Gastroesophageal sphincter (tissue), 4 donors: ENCODE data around the gene SNF8. TPM values are rescaled to one million over a fixed set of nuclear protein-coding genes. Genes with fewer than 3 reads are reported as not detected.

Experiments used
- ATAC-seq: fragments of 150-250 bp; one replicate; pipeline ENCODE4 v1.9.1; 2016; ENCODE audit warnings: mild to moderate bottlenecking, moderate library complexity
- H3K27ac ChIP-seq, 4 donors: fragments of 200-600 bp; sonication (generic) in 3 of 4; 1 replicate in 3 of 4; 2 replicates in 1 of 4; pipeline ENCODE4 v1.5.1; 2016 to 2019
- H3K27me3 ChIP-seq: fragments of 200-600 bp; sonication (generic); one replicate; pipeline ENCODE4 v1.5.1; 2019
- H3K36me3 ChIP-seq, 2 donors: fragments of 200-600 bp; sonication (generic); one replicate each; pipeline ENCODE4 v1.5.1; 2019; ENCODE audit warnings: control low read depth in 1 of 2
- H3K4me1 ChIP-seq, 3 donors: fragments of 200-600 bp; sonication (generic); 1 replicate in 2 of 3; 2 replicates in 1 of 3; pipeline ENCODE4 v1.5.1; 2016 to 2019; ENCODE audit warnings: control low read depth in 2 of 3
- H3K4me3 ChIP-seq, 2 donors: fragments of 200-600 bp; sonication (generic); one replicate each; pipeline ENCODE4 v1.5.1; 2019; ENCODE audit warnings: mild to moderate bottlenecking in 1 of 2, moderate library complexity in 1 of 2
- H3K9me3 ChIP-seq, 3 donors: fragments of 200-600 bp; sonication (generic); one replicate each; pipeline ENCODE4 v1.5.1; 2017 to 2019; ENCODE audit warnings: control low read depth in 2 of 3
- EP300 ChIP-seq: sonication (generic); formaldehyde crosslinking; IDR thresholded peaks from one replicate; pipeline ENCODE4 v1.6.1; 2017; ENCODE audit warnings: antibody characterized with exemption, mild to moderate bottlenecking
- POLR2A ChIP-seq, 2 donors: fragments of 450-650 bp; IDR thresholded peaks; one replicate each; pipeline ENCODE4 v1.6.1; 2017; ENCODE audit warnings: antibody characterized with exemption in 2 of 2, mild to moderate bottlenecking in 2 of 2, moderate library complexity in 1 of 2
- POLR2AphosphoS5 ChIP-seq: sonication (generic); formaldehyde crosslinking; IDR thresholded peaks from one replicate; pipeline ENCODE4 v1.6.1; 2017; ENCODE audit warnings: antibody characterized with exemption
- WGBS, 2 donors: methylation state at CpG; one replicate each; pipeline ENCODE4 v1.1.5; 2018; ENCODE audit warnings: low coverage in 1 of 2; 5-methylcytosine and 5-hydroxymethylcytosine counted together
- total RNA-seq, 4 donors: library from RNA; depleted of rRNA; stranded (reverse); fragments of >200 nt; gene quantifications; one replicate each; pipeline ENCODE4 v1.1.0, GENCODE V29; 2016
- TF ChIP-seq, protein P1 (sequence below), 4 experiments: fragments of 200-600 bp in 2 of 4; fragments of 450-650 bp in 2 of 4; sonication (generic) in 1 of 4; IDR thresholded peaks; one replicate each; pipeline ENCODE4 v1.5.1; 2017 to 2019; ENCODE audit warnings: antibody characterized with exemption in 4 of 4, mild to moderate bottlenecking in 2 of 4, moderate library complexity in 2 of 4

The SNF8 gene
- total RNA-seq = 100 to 1,000 TPM in 1 of 4 donors, 10 to 100 TPM in 3; 74.3 to 127 (median 97.0) TPM

DNA sequence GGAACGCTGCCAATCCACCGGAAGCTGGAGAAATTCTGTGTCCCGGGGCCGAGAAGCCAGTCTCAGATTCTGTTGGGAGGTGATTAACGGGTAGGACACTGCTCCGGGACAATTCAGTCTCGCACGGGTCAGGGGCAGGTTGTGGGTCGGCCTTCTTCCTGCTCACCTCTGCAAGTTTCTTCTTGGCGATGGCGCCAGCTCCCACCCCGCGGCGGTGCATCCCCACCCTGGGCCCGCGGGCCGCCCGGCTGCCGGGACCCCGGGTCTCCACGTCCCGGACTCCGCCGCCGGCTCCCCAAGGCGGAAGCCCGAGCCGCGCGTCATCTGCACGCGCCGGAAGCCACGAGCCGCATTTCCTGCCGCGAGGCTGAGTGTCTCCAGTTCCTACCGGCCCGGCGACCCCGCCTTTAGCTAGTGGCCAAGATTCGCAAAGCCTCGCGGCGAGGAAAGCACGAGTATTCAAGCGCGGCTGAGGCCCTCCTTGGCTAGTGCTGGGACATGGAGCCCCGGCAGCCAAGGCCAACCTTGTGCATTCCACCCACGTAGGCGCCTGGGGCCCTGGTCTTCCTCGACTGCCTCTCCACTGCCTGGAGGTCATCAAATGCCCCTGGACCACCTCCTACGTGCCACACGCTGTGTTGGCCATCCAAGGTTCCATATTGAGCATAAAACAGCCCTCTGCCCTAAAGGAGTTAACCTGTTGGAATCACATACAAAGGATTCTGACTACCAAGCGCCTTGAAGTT, at the start of gene SNF8:
Gene SNF8 (minus strand): TSS at position 328 of the 746 bp plus-strand sequence. CDS start 108 bp downstream, at position 220.
- peak; percentile 83 for TF ChIP-seq POLR2AphosphoS5
- TF ChIP-seq EP300 = no peak
- TF ChIP-seq POLR2A (IDR thresholded peaks at IDR 0.05) = peak; percentile 79 to 85
- Histone ChIP-seq H3K4me3 (peak within 1 kb of the TSS; percentile 71 to 76), H3K27me3 (peaks cover 12% of the 10 kb centered on the region), H3K9me3 (no peaks in the 10 kb centered on the region), H3K4me1 (peaks cover 0 to 33% (median 15%) of the 10 kb centered on the region in 3 donors), H3K36me3 (peaks cover 0 to 28% of the 10 kb centered on the region in 2 donors), H3K27ac (peak within 1 kb of the TSS; percentile 68 to 93 (median 84))
- peak; percentile 95 for ATAC-seq
- 0% methylated on average over 7 of the region's 55 CpGs for WGBS, 2 donors

DNA sequence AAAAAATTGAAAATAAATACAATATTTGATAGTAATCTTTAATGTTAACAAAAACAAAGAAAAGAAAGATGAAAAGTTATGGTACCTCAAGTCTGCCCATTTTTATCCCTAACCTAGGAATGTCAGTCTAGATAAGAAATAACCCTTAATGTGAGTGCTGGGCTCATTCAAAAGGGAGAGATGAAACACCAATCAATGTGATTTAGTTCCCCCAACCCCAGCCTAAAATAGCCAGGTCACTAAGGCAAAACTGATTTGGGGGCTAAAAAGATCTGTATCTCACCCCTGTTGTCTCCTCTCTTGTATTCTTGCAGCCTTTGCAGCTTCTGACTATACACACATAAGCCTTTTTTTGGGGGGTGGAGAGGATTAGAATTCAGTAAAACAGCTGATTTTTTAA, 49.3 kb upstream of the SNF8 start:
- Histone ChIP-seq H3K4me1 (peaks cover 0 to 34% (median 27%) of the 10 kb centered on the region in 3 donors), H3K9me3 (peaks cover 0 to 5% (median 0%) of the 10 kb centered on the region in 3 donors), H3K4me3 (no peak overlapping the region), H3K27me3 (peaks cover 100% of the 10 kb centered on the region), H3K27ac (no peak overlapping the region), H3K36me3 (no peaks in the 10 kb centered on the region)
- no peak for ATAC-seq
- TF ChIP-seq, protein P1, sequence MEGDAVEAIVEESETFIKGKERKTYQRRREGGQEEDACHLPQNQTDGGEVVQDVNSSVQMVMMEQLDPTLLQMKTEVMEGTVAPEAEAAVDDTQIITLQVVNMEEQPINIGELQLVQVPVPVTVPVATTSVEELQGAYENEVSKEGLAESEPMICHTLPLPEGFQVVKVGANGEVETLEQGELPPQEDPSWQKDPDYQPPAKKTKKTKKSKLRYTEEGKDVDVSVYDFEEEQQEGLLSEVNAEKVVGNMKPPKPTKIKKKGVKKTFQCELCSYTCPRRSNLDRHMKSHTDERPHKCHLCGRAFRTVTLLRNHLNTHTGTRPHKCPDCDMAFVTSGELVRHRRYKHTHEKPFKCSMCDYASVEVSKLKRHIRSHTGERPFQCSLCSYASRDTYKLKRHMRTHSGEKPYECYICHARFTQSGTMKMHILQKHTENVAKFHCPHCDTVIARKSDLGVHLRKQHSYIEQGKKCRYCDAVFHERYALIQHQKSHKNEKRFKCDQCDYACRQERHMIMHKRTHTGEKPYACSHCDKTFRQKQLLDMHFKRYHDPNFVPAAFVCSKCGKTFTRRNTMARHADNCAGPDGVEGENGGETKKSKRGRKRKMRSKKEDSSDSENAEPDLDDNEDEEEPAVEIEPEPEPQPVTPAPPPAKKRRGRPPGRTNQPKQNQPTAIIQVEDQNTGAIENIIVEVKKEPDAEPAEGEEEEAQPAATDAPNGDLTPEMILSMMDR (IDR thresholded peaks at IDR 0.05) = no peak
- TF ChIP-seq POLR2A (IDR thresholded peaks at IDR 0.05) = no peak
- no peak for TF ChIP-seq EP300
- no peak for TF ChIP-seq POLR2AphosphoS5

DNA sequence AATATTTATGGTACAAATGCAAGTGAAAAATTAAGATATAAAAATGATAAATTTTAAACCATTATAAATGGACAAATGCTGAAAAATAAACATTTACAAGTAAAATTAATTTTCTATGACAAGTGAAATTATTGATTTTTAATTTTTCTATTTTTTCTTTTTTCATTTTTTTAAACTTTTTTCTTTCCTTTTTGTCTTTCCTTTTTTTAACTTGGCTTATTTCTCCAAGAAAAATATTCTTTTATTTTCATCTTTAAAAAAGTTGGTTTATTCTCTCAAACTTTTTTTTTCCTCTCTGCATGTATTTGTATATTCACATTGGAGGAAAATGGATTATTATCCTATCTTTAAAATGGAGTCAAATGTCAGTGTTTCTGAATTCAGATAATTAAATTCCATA, 48.7 kb upstream of the SNF8 start:
- H3K36me3 ChIP-seq = no peaks in the 10 kb centered on the region
- peaks cover 100% of the 10 kb centered on the region for H3K27me3 ChIP-seq
- no peak overlapping the region for H3K4me3 ChIP-seq
- no peak for ATAC-seq
- no peak overlapping the region for H3K27ac ChIP-seq
- H3K9me3 ChIP-seq = peaks cover 0 to 5% (median 0%) of the 10 kb centered on the region in 3 donors
- TF ChIP-seq POLR2AphosphoS5 (no peak), EP300 (no peak), POLR2A (IDR thresholded peaks at IDR 0.05) (no peak)
- TF ChIP-seq, protein P1 (IDR thresholded peaks at IDR 0.05) = no peak
- H3K4me1 ChIP-seq = peaks cover 0 to 32% (median 26%) of the 10 kb centered on the region in 3 donors

GRCh38 chr17:48992444-48992843, 47.8 kb upstream of the SNF8 start:
- no peak for TF ChIP-seq POLR2A (IDR thresholded peaks at IDR 0.05)
- 47 to 56% methylated on average over 2 of the region's 2 CpGs for WGBS, 2 donors
- peaks cover 0 to 23% (median 17%) of the 10 kb centered on the region in 3 donors for H3K4me1 ChIP-seq
- peaks cover 100% of the 10 kb centered on the region for H3K27me3 ChIP-seq
- no peaks in the 10 kb centered on the region for H3K36me3 ChIP-seq
- no peak overlapping the region for H3K4me3 ChIP-seq
- ATAC-seq = no peak
- peaks cover 0 to 5% (median 0%) of the 10 kb centered on the region in 3 donors for H3K9me3 ChIP-seq
- H3K27ac ChIP-seq = no peak overlapping the region

DNA sequence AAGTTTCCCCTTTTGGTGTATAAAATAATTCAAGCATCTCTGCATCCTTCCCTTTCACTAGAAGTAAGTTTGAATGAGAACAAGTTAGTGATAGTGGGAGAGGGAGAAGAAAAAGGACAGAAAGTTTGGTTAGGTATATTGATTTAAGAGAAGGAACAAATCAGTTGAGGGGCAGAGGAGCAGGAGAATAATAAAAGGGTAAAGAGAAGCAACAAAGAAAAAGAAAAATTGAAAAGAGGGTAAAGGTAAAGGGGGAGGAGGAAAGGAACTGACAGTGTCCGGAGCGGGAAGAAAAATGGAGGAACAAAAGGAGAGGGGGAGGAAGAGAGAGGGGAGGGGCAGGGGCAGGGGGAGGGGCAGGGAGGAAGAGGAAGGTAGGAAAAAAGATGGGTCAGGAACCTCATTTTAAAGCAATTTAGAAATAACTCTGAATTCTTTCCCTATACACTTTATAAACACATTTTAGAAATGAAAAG, 46.3 kb upstream of the SNF8 start:
- Histone ChIP-seq H3K9me3 (peaks cover 0 to 5% (median 0%) of the 10 kb centered on the region in 3 donors), H3K27ac (no peak overlapping the region), H3K36me3 (no peaks in the 10 kb centered on the region), H3K4me3 (no peak overlapping the region), H3K4me1 (peaks cover 0 to 8% (median 7%) of the 10 kb centered on the region in 3 donors), H3K27me3 (peaks cover 100% of the 10 kb centered on the region)
- no peak for ATAC-seq
- WGBS, 2 donors = 0 to 55% methylated on average over 2 of the region's 2 CpGs
- TF ChIP-seq POLR2AphosphoS5 = no peak
- TF ChIP-seq POLR2A (IDR thresholded peaks at IDR 0.05) = no peak

- H3K27me3 ChIP-seq = peaks cover 100% of the 10 kb centered on the region
- H3K4me1 ChIP-seq = no peaks in the 10 kb centered on the region
- peaks cover 0 to 5% (median 0%) of the 10 kb centered on the region in 3 donors for H3K9me3 ChIP-seq
- H3K27ac ChIP-seq = no peak overlapping the region
- H3K36me3 ChIP-seq = no peaks in the 10 kb centered on the region
- TF ChIP-seq EP300 (no peak), POLR2AphosphoS5 (no peak), POLR2A (IDR thresholded peaks at IDR 0.05) (no peak)
- TF ChIP-seq, protein P1 (IDR thresholded peaks at IDR 0.05) = no peak
- H3K4me3 ChIP-seq = no peak overlapping the region
- WGBS, 2 donors = 77 to 79% methylated on average over 2 to 4 of the region's 4 CpGs
- no peak for ATAC-seq
Observed at GRCh38 chr17:48989100-48989499, 44.5 kb upstream of the SNF8 start.
